GM18951 (cell line): ENCODE measurements around the gene HPSE.
"Not testable (repeated sequence)": the region's sequence is repeated elsewhere in the genome, so short reads cannot be mapped to it uniquely, and the experiment has no call there.

Experiments
- POLR2A ChIP-seq: IDR thresholded peaks from 4 replicates; pipeline ENCODE4 v1.6.1; 2011; ENCODE audit warnings: mild to moderate bottlenecking; ENCODE audit not compliant: insufficient read length, insufficient read depth; ENCODE audit errors: extremely low read depth
- in situ Hi-C: fragments of 300-500 bp; cut with MboI; formaldehyde crosslinking; loops from one replicate; pipeline ENCODE4 v1.12.0; 2022; ENCODE audit warnings: low sequenced_read_pairs, mixed read lengths, inconsistent platforms; ENCODE audit not compliant: unreplicated experiment

The HPSE gene

DNA sequence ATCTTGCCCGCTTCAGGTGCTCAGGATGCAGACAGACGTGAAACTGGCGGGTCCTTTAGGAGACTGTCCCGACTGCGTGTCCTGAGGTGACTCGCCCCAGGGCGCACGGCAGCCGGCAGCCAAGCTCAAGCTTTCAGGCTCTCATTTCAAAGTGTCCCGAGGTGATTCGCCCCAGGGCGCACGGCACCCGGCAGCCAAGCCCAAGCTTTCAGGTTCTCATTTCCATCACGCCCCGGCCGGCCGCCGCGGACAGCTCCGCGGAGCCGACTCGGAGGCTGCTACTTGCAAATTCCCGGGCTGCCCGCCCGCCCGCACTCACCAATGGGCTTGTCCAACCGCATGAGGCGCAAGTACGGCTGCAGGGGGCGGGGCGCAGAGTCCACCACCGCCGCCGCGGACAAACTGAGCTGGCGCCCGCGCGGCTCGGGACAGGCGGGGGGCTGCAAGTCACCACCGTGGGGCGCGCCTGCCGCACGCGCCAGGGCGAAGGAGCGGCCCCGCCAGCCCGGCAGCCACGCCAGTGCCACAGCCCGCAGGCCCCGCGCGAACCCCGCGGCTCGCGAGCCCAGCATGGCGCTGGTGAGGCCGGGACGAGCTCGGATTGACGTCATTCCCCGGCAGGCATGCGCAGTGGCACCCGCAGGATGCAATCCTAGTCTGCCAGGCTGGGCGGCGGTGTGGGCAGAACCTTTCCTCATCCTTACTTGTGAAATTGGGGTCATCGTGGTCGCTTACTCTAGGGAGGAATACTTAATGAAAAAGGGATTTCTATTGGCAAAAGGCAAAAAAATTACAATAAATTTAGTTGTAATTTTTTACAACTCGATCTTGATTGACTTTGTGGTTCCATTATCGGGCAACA lies 50.2 kb downstream of the HPSE start, which contains the start of gene COQ2:
TSS of gene COQ2 (minus strand) at position 606 of the 862 bp plus-strand sequence. CDS start at position 572, 34 bp downstream.
- in situ Hi-C loops = no loop called here

DNA sequence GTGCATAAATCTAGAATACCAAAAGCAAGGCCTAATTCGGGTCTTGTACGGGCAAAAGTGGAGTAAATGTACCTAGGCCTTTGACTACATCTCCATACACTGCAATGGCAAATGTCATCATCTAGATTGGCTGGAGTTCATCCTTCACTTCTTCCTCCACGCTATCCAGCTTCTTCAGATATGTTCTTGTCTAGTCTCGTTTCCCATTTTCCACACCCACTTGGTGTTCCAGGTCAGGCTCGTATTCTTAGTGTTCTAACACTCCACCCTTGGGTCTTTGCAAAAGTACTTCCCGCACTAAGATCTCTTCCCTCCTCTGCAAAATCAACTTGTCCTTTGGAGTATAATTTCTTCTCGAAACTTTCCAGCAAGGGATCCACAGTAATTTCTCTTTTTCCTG lies 51.5 kb downstream of the HPSE start:
- in situ Hi-C loops = no loop called here
- TF ChIP-seq POLR2A = no peak

More for the DNA sequence above, 50.2 kb downstream of the HPSE start, which contains the start of gene COQ2:
- peak; percentile 84 for TF ChIP-seq POLR2A

DNA sequence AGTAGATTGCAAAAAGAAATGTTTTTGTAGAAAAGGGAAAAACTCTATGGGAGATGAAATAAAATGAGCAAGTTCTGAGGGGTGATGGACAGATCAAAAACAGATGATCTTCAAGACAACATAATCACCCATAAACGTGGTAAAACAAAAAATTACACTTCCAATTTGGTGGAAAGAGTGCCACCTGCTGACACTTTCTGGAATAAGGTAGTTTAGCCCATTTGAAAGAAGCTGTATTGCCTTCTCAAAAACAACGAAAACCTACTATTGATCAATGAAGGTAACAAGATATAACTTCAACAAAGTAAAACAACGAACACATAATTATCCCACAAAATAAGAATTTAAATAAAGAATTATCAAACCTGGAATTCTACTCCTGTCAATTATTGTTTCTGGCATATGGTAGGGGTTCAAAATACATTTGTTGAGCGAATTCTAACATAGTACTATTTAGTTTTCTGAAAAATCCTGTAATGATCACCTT lies 52.6 kb downstream of the HPSE start:
- in situ Hi-C loops = no loop called here
- TF ChIP-seq POLR2A = no peak

DNA sequence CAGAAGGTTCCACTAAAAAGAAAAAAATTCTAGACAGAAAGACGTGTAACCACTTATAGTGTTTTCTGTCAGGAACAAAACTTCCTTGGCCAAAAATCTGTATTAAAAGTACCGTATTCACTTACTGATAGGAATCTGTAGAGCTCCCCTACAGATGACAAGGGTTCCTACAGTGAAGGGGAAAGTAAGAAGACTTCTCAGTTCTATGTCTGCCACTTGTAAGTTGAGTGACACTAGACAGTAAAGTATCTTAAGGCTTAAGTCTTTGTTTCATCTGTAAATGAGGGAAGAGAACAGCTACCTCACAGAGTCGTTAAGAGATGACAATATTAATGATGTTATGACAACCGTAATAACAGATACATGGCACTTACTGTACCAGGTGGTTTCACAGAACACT lies 53.3 kb downstream of the HPSE start:
- in situ Hi-C loops = no loop called here
- no peak for TF ChIP-seq POLR2A

DNA sequence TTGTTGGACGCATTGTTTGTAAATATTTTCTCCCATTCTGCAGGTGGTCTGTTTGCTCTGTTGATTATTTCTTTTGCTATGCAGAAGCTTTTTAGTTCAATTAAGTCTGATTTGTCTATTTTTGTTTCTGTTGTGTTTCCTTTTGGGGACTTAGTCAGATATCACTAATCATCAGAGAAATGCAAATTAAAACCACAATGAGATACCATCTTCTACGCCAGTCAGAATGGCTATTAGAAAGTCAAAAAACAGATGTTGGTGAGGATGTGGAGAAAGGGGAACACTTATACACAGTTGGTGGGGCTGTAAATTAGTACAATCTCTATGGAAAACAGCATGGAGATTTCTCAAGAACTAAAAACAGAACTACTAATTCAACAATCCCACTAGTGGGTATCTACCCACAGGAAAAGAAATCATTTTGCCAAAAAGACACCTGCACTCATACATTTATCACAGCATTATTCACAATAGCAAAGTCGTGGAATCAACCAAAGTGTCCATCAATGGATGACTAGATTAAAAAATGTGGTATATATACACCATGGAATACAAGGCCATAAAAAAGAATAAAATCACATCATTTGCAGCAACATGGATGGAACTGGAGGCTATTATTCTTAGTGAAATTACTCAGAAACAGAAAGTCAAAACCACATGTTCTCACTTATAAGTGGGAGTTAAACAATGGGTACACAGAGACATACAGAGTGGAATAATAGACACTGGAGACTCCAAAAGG lies 58.2 kb downstream of the HPSE start:
- in situ Hi-C loops = no loop called here
- no peak for TF ChIP-seq POLR2A

DNA sequence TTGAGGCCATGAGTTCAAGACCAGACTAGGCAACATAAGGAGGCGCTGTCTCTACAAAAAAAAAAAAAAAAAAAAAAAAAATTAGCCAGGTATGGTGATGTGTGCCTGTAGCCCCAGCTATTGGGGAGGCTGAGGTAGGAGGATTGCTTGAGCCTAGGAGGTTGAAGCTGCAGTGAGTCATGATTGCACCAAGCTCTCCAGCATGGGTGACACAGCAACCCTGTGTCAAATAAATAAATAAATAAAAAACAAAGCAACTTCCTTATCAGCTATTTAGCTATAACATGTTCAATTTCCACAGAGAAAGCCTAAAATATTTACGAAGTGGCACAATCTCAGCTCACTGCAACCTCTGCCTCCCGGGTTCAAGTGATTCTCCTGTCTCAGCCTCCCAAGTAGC lies 60.7 kb downstream of the HPSE start:
- in situ Hi-C loops = not testable (repeated sequence)

DNA sequence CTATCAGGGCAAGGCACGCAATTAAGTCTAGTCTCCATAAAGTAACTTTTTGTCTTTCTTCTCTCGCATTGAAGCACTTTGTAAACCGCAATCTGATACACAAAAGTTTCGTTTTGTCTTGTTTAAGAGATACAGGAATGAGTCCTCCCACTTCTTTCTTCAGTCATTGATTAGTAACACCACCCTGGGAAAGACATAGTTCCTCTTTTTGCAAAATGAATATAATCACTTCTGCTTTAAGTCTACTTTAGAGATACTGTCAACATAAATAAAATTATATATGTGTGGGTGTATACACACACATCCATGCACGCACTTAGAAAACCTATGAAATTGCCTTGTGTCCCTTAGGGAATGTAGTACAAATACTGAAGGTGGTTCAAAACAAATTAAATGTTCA lies 61.7 kb downstream of the HPSE start:
- in situ Hi-C loops = no loop called here
- TF ChIP-seq POLR2A = no peak

DNA sequence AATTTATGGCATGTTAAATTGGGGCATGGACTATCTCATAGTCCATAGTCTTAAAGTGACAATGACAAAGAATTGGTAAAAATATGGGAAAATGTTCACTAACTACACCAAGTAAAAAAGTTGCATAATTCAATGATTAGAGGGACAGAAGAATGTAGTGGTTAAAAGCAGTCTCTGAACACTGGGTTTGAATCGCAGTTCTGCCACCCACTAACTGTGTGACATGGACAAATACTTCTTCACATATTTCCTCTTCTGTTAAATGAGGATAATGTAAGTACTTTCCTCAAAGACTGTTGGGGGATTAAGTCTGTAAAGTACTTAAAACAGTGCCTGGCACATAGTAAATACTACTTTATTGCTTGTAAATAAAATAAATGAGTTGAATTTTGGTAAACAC lies 65.4 kb downstream of the HPSE start:
- in situ Hi-C loops = no loop called here
- TF ChIP-seq POLR2A = no peak

DNA sequence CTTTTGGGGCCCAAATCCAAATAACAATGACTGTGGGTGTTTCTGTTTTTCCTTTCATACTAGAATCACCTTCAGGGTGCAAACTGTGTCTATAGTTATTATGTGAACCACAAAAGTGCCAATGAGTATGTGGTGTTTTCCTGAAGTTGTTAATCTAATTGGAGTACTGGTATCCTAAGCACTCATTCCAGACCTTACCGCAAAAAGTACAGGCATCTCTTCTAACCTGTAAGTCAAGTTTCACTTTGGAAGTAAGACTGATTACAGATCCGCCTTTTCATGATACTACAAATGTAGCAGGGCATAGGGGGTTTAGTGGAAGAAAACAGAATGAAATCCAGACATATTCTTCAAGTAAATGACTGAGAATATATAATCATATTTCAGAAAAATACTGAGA lies 66.2 kb downstream of the HPSE start:
- no peak for TF ChIP-seq POLR2A
- in situ Hi-C loops = no loop called here

DNA sequence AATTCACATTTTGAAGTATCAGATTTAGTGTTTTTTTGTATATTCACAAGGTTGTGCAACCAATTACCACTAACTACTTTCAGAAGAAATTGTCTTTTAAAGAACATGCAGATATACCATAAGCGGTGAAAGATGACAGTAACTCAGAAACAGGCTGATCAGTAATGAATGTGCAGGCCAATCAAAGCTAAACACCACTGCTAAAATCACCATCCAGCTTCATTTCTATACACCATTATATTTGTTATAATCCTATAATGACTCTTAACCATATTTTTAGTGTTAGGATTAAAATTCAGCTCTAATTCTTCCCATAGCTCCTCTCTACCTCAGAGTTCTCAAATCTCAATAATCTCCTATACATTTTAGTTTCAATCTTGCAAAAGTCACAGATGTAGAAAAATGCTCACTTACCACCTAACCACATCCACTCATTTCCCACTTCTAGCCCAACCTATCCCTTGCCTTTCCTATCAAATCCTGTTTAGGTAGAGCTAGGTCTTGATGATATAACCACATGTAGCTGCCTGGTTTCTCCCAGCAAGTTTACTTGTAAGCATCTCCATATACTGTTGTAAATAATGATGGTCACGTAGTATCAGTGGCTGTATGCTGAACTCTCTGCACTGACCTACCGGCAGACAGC lies 66.7 kb downstream of the HPSE start:
- TF ChIP-seq POLR2A = no peak
- in situ Hi-C loops = no loop called here

DNA sequence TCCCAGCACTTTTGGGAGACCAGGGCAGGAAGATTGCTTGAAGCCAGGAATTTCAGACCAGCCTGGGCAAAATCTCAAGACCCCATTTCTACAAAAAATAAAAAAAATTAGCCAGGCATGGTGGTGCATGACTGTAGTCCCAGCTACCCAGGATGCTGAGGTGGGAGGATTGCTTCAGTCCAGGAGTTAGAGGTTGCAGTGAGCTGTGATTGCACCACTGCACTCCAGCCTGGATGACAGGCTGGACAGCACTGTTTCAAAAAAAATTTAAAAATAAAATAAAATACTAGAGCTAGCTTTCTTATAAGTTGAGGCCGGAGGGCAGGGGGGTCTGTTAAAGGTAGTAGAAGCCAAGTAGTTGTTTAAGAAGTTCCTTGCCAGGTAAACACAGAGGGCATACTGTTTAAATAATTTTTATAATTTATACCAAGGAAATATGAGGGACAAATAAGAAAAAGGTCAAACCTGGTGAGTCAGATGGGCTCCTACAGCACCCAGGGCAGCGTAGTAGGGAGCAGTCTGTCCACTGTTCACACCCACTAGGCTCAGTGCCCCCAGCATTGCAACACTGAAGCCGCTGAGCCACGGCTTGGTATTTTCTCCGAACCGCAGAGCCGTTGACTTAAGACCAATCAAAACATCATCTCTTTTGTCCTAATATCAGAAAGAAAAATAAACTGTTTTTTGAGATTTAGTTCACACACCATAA lies 67.4 kb downstream of the HPSE start:
- in situ Hi-C loops = no loop called here
- TF ChIP-seq POLR2A = no peak

DNA sequence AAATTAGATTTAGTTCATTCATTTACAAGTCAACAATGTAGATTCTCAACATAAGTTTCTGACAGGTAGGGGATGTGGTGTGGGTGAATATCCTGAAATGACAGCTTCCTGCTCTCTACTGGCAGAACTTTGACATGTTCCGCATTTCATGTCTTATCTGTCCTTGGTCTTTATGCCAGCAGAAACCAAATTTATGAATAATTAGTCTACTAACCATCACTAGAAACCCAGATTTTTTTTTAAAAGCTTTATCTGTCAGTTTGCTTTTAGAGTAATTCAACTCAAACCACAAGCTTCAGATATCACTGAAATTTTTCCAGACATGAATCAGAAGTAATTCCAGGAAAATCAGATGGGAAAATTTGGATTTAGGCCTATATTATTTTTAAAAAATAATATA lies 68.0 kb downstream of the HPSE start:
- TF ChIP-seq POLR2A = no peak
- in situ Hi-C loops = no loop called here

DNA sequence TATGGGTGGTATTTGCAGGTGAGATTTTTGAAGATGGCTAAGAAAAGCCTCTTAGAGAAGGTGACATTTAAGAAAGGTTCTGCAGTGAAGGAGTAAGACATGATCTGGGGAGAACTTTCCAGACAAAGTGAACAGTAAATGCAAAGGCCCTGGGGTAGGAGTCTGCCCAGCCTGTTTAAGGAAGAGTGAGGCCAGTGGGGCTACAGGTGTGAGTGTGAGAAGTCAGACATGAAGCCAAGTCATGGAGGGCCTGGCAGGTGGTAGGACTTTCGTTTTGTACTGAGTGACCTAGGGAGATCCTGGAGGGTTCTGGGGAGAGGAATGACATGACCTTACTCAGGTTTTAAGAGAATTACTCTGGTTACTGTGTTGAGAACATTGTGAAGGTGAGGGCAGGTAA lies 71.5 kb downstream of the HPSE start:
- TF ChIP-seq POLR2A = no peak
- in situ Hi-C loops = no loop called here

DNA sequence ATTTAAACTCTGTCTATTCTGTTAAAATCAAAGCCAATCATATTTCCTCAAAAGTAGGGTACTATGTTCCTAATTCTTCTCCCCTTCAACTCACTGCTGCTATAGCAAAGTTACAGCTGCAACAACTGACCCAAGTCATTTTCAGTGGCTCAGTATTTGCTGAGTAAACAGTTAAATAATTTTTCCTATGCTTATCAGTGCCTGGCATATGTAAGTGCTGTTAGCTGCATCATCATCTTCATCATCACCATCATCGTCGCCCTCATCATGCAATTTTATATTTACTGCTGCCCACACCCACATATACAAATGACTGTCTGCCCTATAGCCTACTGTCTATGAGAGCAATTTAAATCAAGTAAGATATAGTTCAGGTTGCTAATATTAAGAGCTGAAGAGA lies 72.0 kb downstream of the HPSE start:
- in situ Hi-C loops = no loop called here
- no peak for TF ChIP-seq POLR2A
